DMS53 treated with DMSO at 0.1 percent for 48 hours (cell line): Measurements from ENCODE around the gene SIRPA.

Experiments used
- DNase-seq: peaks from one replicate; lab custom pipeline; 2025; ENCODE audit not compliant: unreplicated experiment; lab: John Stamatoyannopoulos, UW

SIRPA gene

DNA sequence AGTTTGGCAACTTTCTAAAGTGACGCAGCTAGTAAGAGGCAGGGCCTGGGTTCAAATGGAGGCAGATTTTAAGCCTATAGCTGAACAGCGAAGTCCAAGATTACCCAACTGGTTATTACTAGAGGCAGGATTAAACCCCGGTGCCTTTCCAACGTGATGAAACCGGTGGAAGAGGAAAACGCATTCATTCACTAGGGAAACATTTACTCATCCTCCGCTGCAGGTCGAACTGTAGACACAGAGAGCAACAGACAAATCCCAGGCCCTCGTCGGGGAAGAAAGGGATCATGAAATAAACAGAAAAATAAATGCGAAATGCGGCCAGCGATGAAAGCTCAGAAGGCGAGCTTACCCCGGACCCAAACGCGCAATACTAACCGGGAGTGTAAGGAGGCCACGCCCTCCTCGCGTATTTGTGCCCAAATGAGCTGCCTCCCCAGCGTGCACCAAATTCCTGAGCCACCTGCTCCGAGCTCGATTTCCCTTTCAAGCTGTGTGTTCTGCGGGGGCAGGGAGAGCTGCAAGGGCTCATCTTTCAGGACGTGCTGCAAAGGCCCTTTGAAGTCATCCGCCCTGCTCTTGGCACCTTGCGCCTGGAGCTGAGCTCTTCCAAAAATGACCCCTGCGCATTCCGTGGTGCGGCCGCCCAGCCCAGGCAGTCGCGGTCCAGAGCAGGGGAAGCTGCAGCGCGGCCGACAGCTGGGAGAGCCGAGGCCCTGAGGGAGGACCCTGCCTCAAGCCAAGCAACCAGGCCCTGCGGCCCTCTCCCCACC lies 51.7 kb downstream of the SIRPA start:
- DNase-seq = no peak

DNA sequence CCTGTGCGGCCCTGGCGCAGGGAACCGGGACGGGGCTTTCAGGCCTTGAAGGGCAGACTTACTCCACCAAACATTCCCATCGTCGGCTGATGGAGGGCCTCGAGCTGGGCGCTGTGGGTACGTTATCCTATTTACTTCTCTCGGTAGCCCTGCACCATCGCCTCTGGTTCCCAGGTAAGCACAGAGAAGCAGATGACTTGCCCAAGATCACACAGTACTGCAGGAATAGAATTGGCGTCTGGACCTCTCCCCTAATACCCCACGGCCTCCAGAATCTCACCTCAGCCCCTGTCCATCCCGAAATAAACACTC lies 52.3 kb downstream of the SIRPA start:
- DNase-seq = no peak

- no peak for DNase-seq
Measured at GRCh38 chr20:1949347-1950100, 54.3 kb downstream of the SIRPA start.

GRCh38 chr20:1950836-1951235 lies 55.6 kb downstream of the SIRPA start:
- DNase-seq = no peak

GRCh38 chr20:1951436-1952115 lies 56.4 kb downstream of the SIRPA start:
- no peak for DNase-seq

DNA sequence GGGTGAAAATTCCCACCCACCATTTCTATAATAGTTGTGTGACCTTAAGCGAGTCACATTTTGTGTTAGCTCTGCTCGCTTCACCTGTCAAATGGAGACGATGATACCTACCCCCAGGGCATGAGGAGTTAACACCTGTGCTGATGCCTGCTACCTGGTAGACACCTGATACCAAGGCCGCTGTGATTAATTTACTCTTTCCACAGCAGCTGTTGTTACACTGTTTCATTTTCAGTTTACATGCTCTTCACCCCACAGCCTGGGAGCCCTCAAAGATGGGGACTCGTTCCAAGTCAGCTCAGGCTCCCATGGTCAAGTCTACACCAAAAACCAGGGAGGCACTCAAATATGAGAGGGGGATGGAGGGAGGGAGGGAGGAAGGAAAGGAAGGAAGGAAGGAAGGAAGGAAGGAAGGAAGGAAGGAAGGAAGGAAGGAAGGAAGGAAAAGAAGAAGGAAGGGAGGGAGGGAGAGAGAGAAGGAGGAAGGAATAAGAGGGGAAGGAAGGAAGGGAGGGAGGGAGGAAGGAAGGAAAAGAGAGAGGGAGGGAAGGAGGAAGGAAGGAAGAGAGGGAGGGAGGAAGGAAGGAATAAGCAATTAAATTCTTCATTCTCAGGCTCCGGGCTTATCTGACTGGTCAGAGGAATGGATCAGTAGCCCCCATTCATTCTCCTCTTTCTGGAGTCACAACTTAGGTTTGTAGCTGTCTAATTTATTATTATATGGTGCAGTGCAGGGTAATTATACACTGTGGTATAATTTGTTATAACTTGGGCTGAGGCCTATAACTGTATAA lies 57.7 kb downstream of the SIRPA start:
- no peak for DNase-seq

DNA sequence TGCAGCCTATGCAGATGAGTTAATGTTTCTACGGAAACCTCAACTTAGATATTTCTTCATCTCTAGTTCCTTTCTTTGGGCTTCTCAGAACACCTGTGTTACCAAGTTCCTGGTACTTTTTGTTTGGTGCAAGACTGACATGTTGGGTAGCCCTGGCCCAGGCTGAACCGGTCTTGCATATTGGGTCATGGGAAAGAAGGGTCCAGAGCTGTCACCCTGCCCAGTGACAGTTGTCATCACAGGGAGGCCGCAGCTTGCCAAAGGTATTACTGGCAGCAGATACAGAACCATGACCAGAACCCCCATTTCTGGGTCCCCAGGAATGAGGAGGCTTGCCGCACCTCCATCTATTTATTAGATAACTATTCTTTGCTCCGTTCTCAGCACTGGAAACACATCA lies 58.4 kb downstream of the SIRPA start:
- no peak for DNase-seq

GRCh38 chr20:1955217-1955616 lies 60.0 kb downstream of the SIRPA start:
- DNase-seq = no peak

DNA sequence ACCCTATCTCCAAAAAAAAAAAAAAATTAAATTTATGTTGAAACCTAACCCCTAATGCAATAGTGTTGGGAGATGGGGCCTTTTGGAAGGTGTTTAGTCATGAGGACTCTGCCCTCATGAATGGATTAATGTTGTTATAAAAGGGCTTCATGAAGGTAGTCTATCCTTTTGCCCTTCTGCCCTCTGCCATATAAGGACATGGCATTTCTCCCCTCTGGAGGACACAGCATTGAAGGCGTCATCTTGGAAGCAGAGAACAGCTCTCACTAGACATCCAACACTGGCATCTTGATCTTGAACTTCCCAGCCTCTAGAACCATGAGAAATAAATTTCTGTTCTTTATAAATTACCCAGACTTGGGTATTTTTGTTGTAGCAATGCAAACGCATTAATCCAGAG lies 63.2 kb downstream of the SIRPA start:
- DNase-seq = no peak

DNA sequence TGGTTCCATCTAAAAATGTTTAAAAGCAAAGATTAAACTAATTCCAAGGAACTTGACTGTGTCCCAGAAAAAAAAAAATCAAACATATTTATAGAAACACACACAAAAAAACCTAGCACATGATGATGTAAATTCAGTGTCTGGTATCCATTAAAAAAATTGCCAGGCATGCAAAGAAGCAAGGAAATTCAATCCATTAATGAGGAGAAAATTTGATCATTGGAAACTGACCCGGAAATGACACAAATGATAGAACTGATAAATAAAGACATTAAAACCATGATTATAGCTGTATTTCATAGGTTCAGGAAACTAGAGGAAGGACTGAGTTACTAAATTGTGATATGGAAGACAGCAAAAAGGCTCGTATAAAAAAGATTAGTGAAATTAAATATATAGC lies 63.9 kb downstream of the SIRPA start:
- DNase-seq = no peak

- DNase-seq = no peak
Measured at GRCh38 chr20:1961374-1961773, 66.2 kb downstream of the SIRPA start.

DNA sequence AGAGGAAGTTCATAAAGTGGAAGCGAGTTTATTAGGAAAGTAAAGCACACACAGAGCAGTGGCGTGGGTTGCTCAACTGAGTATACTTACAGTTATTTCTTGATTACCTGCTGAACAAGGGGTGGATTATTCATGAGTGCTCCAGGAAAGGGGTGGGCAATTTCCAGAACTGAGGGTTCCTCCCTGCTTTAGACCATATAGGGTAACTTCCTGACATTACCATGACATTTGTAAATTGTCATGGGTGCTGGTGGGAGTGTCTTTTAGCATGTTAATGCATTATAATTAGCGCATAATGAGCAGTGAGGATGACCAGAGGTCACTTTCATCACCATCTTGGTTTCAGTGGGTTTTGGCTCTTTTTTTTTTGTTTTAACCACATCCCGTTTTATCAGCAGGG lies 68.9 kb downstream of the SIRPA start:
- DNase-seq = no peak

- DNase-seq = no peak
Measured at GRCh38 chr20:1964659-1965405, 69.6 kb downstream of the SIRPA start.

DNA sequence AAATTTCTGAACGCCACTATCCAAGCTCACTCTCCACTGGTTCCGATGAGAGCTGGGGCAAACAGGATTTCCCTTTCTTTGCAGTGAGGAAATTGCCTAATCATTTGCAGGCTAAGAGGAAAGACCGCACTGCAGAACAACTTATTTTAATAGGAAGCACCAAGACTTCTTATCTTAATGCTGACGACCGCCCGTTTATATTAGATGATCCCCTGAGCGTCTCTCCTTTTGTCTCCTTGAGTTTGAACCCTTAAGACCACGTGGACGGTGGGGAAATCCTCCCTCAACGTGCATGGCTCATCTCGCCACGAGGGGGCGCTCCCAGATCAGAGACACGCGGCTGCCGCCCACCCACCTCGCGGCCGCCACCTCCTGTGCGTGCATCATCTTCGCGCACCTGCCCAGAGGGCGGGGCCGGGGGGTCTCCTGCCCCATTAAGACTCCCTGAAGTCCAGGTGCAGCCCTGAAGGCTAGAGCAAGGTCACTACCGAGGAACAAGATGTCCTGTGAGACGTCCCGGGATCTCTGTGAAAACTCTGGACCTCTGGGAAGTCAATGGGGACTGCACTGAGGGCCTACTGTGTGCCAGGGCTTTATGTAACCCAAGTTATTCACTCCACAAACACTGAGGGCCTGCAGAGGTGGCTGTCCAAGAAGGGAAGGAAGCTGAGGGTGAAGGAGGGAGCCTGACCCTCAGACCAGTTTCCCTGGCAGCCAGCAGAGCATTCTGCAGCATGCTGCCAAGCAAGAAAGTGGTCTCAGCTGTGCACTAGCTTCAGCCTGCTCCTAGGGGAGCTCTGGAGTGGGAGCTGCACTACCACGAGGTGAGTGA lies 70.5 kb downstream of the SIRPA start:
- DNase-seq = peak; percentile 2

DNA sequence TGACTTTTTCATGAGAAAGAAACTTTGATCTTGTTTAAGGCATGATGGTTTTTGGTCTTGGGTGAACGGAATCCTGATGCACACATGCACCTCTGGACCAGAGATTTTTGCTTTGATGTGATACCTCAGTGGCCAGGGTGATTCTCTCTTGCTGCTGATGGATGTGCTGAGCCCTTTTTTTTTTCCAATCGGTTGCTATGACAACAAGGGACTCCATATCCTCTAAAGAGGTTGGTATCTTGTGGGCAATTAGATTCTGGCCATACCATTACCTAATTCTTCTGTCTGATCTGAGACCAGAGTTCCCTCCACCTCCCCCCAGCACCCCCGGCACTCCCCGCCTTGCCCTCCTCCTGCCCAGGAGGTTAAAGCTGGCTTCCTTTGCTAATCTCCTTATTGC lies 73.8 kb downstream of the SIRPA start:
- DNase-seq = no peak

DNA sequence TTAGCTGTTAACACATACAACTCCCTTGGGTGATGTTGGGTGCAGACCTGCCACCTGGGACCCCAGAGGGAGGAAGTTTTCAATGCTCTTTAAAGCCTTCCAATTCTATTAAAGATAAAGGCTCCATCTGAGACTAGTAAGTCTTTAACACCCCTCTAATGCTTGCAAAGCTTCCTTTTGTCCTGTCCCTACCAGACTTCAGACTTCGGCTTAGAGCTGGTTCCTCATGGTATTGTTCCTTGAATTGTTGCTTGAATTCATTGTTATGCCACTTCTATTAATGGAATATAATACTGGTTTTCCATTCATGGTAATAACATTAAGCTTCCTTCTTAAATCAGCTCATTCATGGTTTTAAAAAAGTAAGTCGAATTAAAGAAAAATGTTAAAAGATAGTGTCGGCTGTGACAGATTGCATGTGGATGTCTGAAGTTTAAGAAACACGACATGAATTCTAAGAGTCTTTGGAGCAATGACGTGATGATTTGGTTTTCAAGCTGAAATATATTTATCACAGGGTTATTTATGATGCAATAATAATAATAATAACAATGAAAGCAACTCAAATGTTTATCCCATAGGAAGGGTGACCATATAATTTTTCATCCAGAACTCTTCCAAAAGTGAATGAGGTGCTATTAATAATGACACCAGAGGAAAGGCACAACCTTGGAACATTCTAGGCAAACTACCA lies 76.8 kb downstream of the SIRPA start:
- no peak for DNase-seq

- no peak for DNase-seq
Measured at GRCh38 chr20:1973601-1974440, 78.6 kb downstream of the SIRPA start.

- DNase-seq = no peak
Measured at GRCh38 chr20:1975291-1975690, 80.1 kb downstream of the SIRPA start.
